AG09319 (cell line): Measurements from ENCODE around the gene PARD6A.
"Not testable (repeated sequence)": the region's sequence is repeated elsewhere in the genome, so short reads cannot be mapped to it uniquely, and the experiment has no call there.

Experiments
- DNase-seq: peaks from one replicate; pipeline ENCODE4 v3.0.0-alpha.2; 2010; ENCODE audit warnings: low read depth; ENCODE audit errors: extremely low read depth
- CTCF ChIP-seq: IDR thresholded peaks from 2 replicates; pipeline ENCODE4 v1.5.1; 2011; ENCODE audit warnings: low read depth, mild to moderate bottlenecking, inconsistent platforms, low read length, moderate library complexity

Gene PARD6A

GRCh38 chr16:67679935-67680897 is 19.5 kb downstream of the PARD6A start:
- no peak for DNase-seq
- TF ChIP-seq CTCF, result no peak

DNA sequence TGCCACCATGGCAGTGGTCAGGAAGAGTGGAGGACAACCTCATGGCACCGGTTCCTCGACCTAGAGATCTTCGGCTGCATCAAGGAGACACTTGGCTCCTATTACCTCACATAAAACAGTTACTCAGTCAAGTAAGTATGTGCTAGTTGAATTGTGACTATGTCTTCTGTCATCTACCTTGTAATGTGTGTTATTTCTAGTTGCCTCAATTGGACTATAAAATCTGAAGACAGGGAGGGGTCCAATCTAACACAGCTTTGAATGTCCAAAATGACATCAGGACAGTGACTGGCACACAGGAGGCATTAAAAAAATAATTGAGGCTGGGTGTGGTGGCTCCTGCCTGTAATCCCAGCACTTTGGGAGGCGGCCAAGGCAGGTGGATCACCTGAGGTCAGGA is 23.0 kb downstream of the PARD6A start:
- TF ChIP-seq CTCF, result no peak
- no peak for DNase-seq

- TF ChIP-seq CTCF, result no peak
- no peak for DNase-seq
Measured at GRCh38 chr16:67685388-67686112, 24.8 kb downstream of the PARD6A start.

GRCh38 chr16:67693517-67694285 is 32.9 kb downstream of the PARD6A start:
- not testable (repeated sequence) for DNase-seq

DNA sequence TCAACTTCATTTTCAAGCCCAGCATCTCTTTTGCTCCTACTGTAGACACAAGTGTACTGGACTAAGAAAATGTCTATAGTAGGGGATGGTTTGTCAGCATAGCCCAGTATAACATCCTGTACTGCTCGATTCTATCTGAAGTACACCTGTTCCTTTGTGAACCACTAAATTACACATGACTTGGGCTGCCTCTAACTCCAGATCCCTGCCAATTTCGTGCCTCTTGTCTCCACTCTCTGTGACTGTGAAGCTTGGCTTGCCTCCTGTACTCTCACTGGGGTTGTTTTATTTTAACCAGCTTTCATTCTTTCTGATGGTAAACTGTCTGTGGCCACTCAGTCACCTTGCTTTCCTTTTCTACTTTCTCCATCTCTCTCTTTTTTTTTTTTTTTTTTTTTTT is 33.9 kb downstream of the PARD6A start:
- DNase-seq, result no peak
- no peak for TF ChIP-seq CTCF

- DNase-seq, result no peak
- TF ChIP-seq CTCF, result no peak
Measured at GRCh38 chr16:67697422-67698185, 36.8 kb downstream of the PARD6A start.

DNA sequence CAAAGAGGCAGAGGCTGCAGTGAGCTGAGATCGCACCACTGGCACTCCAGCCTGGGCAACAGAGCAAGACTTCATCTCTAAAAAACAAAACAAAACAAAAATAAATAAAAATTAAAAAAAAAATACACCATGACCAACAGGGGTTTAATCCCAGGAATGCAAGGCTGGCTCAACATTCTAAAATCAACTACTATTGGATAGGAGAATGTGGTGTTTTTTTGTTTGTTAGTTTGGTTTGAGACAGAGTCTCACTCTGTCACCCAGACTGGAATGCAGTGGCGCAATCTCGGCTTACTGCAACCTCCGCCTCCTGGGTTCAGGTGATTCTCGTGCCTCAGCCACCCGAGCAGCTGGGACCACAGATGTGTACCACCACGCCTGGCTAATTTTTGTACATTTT is 38.5 kb downstream of the PARD6A start:
- no peak for TF ChIP-seq CTCF
- DNase-seq, result no peak
